SK-N-SH treated with all-trans-retinoic acid at 6 μM for 48 hours (cell line): ENCODE measurements around the gene MMP24.
"Not testable (repeated sequence)": the region's sequence is repeated elsewhere in the genome, so short reads cannot be mapped to it uniquely, and the experiment has no call there.

Experiments
- ATAC-seq: fragments of 200-7000 bp; cut with Tn5 transposase; 3 replicates; pipeline ENCODE4 v1.9.1; 2020; ENCODE audit warnings: mild to moderate bottlenecking, moderate library complexity
- ARNTL ChIP-seq: fragments of 450-650 bp; formaldehyde crosslinking; IDR thresholded peaks from 2 replicates; pipeline ENCODE4 v1.5.0; 2020; ENCODE audit warnings: low read depth, mild to moderate bottlenecking, moderate library complexity, borderline replicate concordance
- BACH2 ChIP-seq: fragments of 250-450 bp; sonication (Bioruptor Pico); IDR thresholded peaks from 2 replicates; pipeline ENCODE4 v1.9.0; 2021; ENCODE audit warnings: mild to moderate bottlenecking, borderline replicate concordance
- CSDC2 ChIP-seq: fragments of 250-450 bp; sonication (Bioruptor Pico); IDR thresholded peaks from 2 replicates; pipeline ENCODE4 v1.5.0; 2020; ENCODE audit warnings: mild to moderate bottlenecking, moderate library complexity
- CSRNP3 ChIP-seq: fragments of 250-450 bp; sonication (Bioruptor Pico); IDR thresholded peaks from 2 replicates; pipeline ENCODE4 v1.5.1; 2021; ENCODE audit warnings: mild to moderate bottlenecking, moderate library complexity
- ESRRG ChIP-seq: fragments of 250-450 bp; sonication (Bioruptor Pico); IDR thresholded peaks from 2 replicates; pipeline ENCODE4 v1.6.1; 2021; ENCODE audit warnings: mild to moderate bottlenecking
- GLIS3 ChIP-seq: fragments of 250-450 bp; sonication (Bioruptor Pico); IDR thresholded peaks from 2 replicates; pipeline ENCODE4 v1.5.0; 2020; ENCODE audit warnings: mild to moderate bottlenecking, moderate library complexity
- ISL1 ChIP-seq: fragments of 250-450 bp; sonication (Bioruptor Pico); IDR thresholded peaks from 2 replicates; pipeline ENCODE4 v2.1.2; 2022; ENCODE audit warnings: mild to moderate bottlenecking, moderate library complexity
- OSR1 ChIP-seq: fragments of 250-450 bp; sonication (Bioruptor Pico); IDR thresholded peaks from 2 replicates; pipeline ENCODE4 v1.8.0; 2022; ENCODE audit warnings: moderate library complexity, mild to moderate bottlenecking, inconsistent platforms
- PATZ1 ChIP-seq: fragments of 250-450 bp; sonication (Bioruptor Pico); IDR thresholded peaks from 2 replicates; pipeline ENCODE4 v1.8.0; 2020; ENCODE audit warnings: mild to moderate bottlenecking, moderate library complexity, borderline replicate concordance
- RARB ChIP-seq: fragments of 250-450 bp; sonication (Bioruptor Pico); IDR thresholded peaks from 2 replicates; pipeline ENCODE4 v1.8.0; 2021; ENCODE audit warnings: mild to moderate bottlenecking, moderate library complexity
- SNAI2 ChIP-seq: fragments of 250-450 bp; sonication (Bioruptor Pico); IDR thresholded peaks from 2 replicates; pipeline ENCODE4 v1.5.0; 2020; ENCODE audit warnings: mild to moderate bottlenecking, moderate library complexity
- TCF4 ChIP-seq: fragments of 250-450 bp; sonication (Bioruptor Pico); IDR thresholded peaks from 2 replicates; pipeline ENCODE4 v1.8.0; 2021; ENCODE audit warnings: mild to moderate bottlenecking, moderate library complexity, borderline replicate concordance
- TOX ChIP-seq: fragments of 250-450 bp; sonication (Bioruptor Pico); IDR thresholded peaks from 2 replicates; pipeline ENCODE4 v1.8.0; 2021; ENCODE audit warnings: mild to moderate bottlenecking, moderate library complexity, borderline replicate concordance
- ZC3H10 ChIP-seq: fragments of 250-450 bp; sonication (Bioruptor Pico); IDR thresholded peaks from 2 replicates; pipeline ENCODE4 v1.5.1; 2021; ENCODE audit warnings: mild to moderate bottlenecking, moderate library complexity
- ZFP3 ChIP-seq: fragments of 250-450 bp; sonication (Bioruptor Pico); IDR thresholded peaks from 2 replicates; pipeline ENCODE4 v1.5.0; 2020; ENCODE audit warnings: mild to moderate bottlenecking, moderate library complexity
- ZNF565 ChIP-seq: fragments of 450-650 bp; formaldehyde crosslinking; conservative IDR thresholded peaks from 2 replicates; pipeline ENCODE4 v1.5.0; 2020; ENCODE audit warnings: low read depth, mild to moderate bottlenecking, moderate library complexity
- ZNF70 ChIP-seq: fragments of 450-650 bp; formaldehyde crosslinking; IDR thresholded peaks from 2 replicates; pipeline ENCODE4 v1.5.0; 2020; ENCODE audit warnings: mild to moderate bottlenecking, moderate library complexity
- ZNF8 ChIP-seq: fragments of 450-650 bp; formaldehyde crosslinking; IDR thresholded peaks from 2 replicates; pipeline ENCODE4 v1.5.0; 2020; ENCODE audit warnings: mild to moderate bottlenecking, moderate library complexity
- TF ChIP-seq, protein P1 (sequence below): fragments of 250-450 bp; sonication (Bioruptor Pico); IDR thresholded peaks from 2 replicates; pipeline ENCODE4 v1.8.0; 2021; ENCODE audit warnings: low read depth, mild to moderate bottlenecking, moderate library complexity, borderline replicate concordance
- TF ChIP-seq, protein P2 (sequence below): fragments of 250-450 bp; sonication (Bioruptor Pico); IDR thresholded peaks from 2 replicates; pipeline ENCODE4 v1.5.0; 2020; ENCODE audit warnings: mild to moderate bottlenecking, moderate library complexity
- TF ChIP-seq, protein P3 (sequence below): fragments of 250-450 bp; sonication (Bioruptor Pico); IDR thresholded peaks from 2 replicates; pipeline ENCODE4 v1.5.1; 2020; ENCODE audit warnings: low read depth, mild to moderate bottlenecking, moderate library complexity

MMP24 gene

GRCh38 chr20:35200267-35200666 lies 26.2 kb upstream of the MMP24 start:
- no peak for ATAC-seq
- no peak for TF ChIP-seq CSDC2 (CRISPR knock-in tag)
- TF ChIP-seq ZNF565 (CRISPR knock-in tag), result no peak
- TF ChIP-seq ESRRG (CRISPR knock-in tag), result no peak
- no peak for TF ChIP-seq ISL1 (CRISPR knock-in tag)
- TF ChIP-seq CSRNP3 (CRISPR knock-in tag), result no peak
- no peak for TF ChIP-seq OSR1
- TF ChIP-seq ZFP3, result no peak
- no peak for TF ChIP-seq TOX
- no peak for TF ChIP-seq ZC3H10 (CRISPR knock-in tag)
- no peak for TF ChIP-seq SNAI2 (CRISPR knock-in tag)

GRCh38 chr20:35201467-35201866 lies 25.0 kb upstream of the MMP24 start:
- not testable (repeated sequence) for ATAC-seq

DNA sequence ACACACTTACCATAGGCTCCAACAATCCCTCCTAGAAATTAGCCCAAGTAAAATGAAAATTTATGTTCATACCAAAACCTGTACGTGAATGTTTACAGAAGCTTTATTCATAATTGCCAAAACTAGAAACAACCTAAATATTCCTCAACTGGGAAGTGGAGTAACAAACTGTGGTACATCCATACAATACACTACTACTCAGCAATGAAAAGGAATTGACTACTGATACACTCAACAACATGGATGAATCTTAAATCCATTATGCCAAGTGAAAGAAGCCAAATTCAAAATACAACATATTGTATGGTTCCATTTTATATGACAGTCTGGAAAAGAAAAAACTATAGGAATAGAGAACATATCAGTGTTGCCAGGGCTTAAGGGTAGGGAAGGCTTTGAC lies 19.7 kb upstream of the MMP24 start:
- ATAC-seq, result no peak
- TF ChIP-seq ZNF70 (no peak), ZNF8 (CRISPR knock-in tag) (peak; percentile 91), ISL1 (CRISPR knock-in tag) (no peak)
- TF ChIP-seq, all 23 proteins: peak for 1

DNA sequence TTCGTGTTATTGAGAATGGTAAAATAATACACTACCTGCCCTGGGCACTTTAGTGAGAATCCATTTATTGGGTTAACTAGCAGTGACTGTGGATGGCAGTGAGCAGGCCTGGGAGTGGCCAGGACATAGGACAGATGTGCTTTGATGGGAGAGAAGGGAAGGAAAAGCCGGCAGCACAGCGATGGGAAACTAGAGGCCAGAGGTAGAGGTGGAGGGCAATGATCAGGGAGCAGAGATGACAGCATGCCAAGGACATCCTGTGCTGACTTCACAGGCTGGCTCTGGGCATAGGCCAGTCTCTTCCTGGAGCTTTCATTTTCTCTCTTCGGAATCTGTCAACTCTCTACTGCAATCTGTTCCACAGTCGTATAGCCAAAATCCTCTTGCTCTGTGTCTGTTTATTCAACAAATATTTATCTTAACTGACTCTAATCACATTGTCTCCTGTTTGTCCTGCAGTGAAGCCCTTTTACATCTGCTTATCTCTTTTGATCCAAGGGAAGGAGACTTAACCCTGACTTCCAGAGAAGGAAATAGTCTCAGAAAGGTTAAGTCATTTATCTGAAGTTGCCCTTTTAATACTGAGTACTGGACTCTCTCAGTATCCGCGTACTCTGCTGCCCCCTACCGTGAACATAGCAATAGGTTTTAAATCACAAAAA lies 18.4 kb upstream of the MMP24 start:
- no peak for TF ChIP-seq TOX
- no peak for TF ChIP-seq PATZ1 (CRISPR knock-in tag)
- no peak for TF ChIP-seq ZNF70
- TF ChIP-seq, protein P1, sequence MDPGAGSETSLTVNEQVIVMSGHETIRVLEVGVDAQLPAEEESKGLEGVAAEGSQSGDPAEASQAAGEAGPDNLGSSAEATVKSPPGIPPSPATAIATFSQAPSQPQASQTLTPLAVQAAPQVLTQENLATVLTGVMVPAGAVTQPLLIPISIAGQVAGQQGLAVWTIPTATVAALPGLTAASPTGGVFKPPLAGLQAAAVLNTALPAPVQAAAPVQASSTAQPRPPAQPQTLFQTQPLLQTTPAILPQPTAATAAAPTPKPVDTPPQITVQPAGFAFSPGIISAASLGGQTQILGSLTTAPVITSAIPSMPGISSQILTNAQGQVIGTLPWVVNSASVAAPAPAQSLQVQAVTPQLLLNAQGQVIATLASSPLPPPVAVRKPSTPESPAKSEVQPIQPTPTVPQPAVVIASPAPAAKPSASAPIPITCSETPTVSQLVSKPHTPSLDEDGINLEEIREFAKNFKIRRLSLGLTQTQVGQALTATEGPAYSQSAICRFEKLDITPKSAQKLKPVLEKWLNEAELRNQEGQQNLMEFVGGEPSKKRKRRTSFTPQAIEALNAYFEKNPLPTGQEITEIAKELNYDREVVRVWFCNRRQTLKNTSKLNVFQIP, result no peak
- TF ChIP-seq RARB, result no peak
- no peak for TF ChIP-seq BACH2 (CRISPR knock-in tag)
- no peak for TF ChIP-seq ESRRG (CRISPR knock-in tag)
- TF ChIP-seq ZC3H10 (CRISPR knock-in tag), result no peak
- no peak for TF ChIP-seq ZFP3
- no peak for TF ChIP-seq ZNF8 (CRISPR knock-in tag)
- TF ChIP-seq OSR1, result no peak
- no peak for TF ChIP-seq ZNF565 (CRISPR knock-in tag)
- no peak for TF ChIP-seq ISL1 (CRISPR knock-in tag)
- TF ChIP-seq, all 23 proteins: peak for 0
- peak; percentile 100 for ATAC-seq

- no peak; the same call in 1 of the 3 replicates for ATAC-seq
- TF ChIP-seq ZNF8 (CRISPR knock-in tag), result no peak
- no peak for TF ChIP-seq ZNF565 (CRISPR knock-in tag)
- no peak for TF ChIP-seq GLIS3 (CRISPR knock-in tag)
- no peak for TF ChIP-seq ZFP3
- no peak for TF ChIP-seq BACH2 (CRISPR knock-in tag)
- no peak for TF ChIP-seq ESRRG (CRISPR knock-in tag)
- TF ChIP-seq, protein P2, sequence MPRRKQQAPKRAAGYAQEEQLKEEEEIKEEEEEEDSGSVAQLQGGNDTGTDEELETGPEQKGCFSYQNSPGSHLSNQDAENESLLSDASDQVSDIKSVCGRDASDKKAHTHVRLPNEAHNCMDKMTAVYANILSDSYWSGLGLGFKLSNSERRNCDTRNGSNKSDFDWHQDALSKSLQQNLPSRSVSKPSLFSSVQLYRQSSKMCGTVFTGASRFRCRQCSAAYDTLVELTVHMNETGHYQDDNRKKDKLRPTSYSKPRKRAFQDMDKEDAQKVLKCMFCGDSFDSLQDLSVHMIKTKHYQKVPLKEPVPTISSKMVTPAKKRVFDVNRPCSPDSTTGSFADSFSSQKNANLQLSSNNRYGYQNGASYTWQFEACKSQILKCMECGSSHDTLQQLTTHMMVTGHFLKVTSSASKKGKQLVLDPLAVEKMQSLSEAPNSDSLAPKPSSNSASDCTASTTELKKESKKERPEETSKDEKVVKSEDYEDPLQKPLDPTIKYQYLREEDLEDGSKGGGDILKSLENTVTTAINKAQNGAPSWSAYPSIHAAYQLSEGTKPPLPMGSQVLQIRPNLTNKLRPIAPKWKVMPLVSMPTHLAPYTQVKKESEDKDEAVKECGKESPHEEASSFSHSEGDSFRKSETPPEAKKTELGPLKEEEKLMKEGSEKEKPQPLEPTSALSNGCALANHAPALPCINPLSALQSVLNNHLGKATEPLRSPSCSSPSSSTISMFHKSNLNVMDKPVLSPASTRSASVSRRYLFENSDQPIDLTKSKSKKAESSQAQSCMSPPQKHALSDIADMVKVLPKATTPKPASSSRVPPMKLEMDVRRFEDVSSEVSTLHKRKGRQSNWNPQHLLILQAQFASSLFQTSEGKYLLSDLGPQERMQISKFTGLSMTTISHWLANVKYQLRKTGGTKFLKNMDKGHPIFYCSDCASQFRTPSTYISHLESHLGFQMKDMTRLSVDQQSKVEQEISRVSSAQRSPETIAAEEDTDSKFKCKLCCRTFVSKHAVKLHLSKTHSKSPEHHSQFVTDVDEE (CRISPR knock-in tag), result no peak
- no peak for TF ChIP-seq ISL1 (CRISPR knock-in tag)
- no peak for TF ChIP-seq ZNF70
- no peak for TF ChIP-seq ARNTL (CRISPR knock-in tag)
- TF ChIP-seq OSR1, result no peak
- no peak for TF ChIP-seq TCF4 (CRISPR knock-in tag)
- no peak for TF ChIP-seq RARB
- no peak for TF ChIP-seq ZC3H10 (CRISPR knock-in tag)
- TF ChIP-seq, protein P3, sequence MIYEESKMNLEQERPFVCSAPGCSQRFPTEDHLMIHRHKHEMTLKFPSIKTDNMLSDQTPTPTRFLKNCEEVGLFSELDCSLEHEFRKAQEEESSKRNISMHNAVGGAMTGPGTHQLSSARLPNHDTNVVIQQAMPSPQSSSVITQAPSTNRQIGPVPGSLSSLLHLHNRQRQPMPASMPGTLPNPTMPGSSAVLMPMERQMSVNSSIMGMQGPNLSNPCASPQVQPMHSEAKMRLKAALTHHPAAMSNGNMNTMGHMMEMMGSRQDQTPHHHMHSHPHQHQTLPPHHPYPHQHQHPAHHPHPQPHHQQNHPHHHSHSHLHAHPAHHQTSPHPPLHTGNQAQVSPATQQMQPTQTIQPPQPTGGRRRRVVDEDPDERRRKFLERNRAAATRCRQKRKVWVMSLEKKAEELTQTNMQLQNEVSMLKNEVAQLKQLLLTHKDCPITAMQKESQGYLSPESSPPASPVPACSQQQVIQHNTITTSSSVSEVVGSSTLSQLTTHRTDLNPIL (CRISPR knock-in tag), result no peak
- TF ChIP-seq, protein P1, result no peak
These were observed 11.2 kb upstream of the MMP24 start for GRCh38 chr20:35215066-35215956.
